Measurements from ENCODE around the gene FAM120AOS. TPM values are rescaled to one million over a fixed set of nuclear protein-coding genes. Genes with fewer than 3 reads are reported as not detected.

Gene FAM120AOS
- total RNA-seq, 1 experiment from 2014 or later: 27.8 TPM

- Histone ChIP-seq H3K27ac (peak overlapping the region; percentile 66), H3K79me2 (ENCODE audit: low read depth) (peaks cover 88% of the 10 kb centered on the region), H3K9me3 (ENCODE audit: insufficient read depth, low read depth) (no peaks in the 10 kb centered on the region), H4K20me1 (ENCODE audit: insufficient read depth) (no peaks in the 10 kb centered on the region), H3K9me2 (ENCODE audit: insufficient read depth) (no peaks in the 10 kb centered on the region), H3K4me1 (replicated peaks; ENCODE audit: insufficient read depth) (peaks cover 22% of the 10 kb centered on the region), H3K27me3 (ENCODE audit: insufficient read depth, low read depth) (no peaks in the 10 kb centered on the region), H3K4me3 (no peak overlapping the region), H2AFZ (no peak overlapping the region), H3F3A (ENCODE audit: insufficient read depth, low read depth) (peaks cover 26% of the 10 kb centered on the region), H3K4me2 (no peak overlapping the region), H3K36me3 (ENCODE audit: low read depth) (peaks cover 40% of the 10 kb centered on the region)
- peak in 1 of 2 experiments; percentile 84 for DNase-seq
- BruUV-seq (replicated peaks): no TSS peak
- intact Hi-C loops (cut with micrococcal nuclease; ENCODE audit: unreplicated experiment): no loop called here
- ChIA-PET POLR2A (ENCODE audit: unreplicated experiment) (no interaction called here), CTCF (no interaction called here)
- no peak for TF ChIP-seq EZH2 (IDR thresholded peaks at IDR 0.05; ENCODE audit: low read depth)
- no peak for TF ChIP-seq CTCF (conservative IDR thresholded peaks at IDR 0.05)
These were observed 20.0 kb upstream of the FAM120AOS start for GRCh38 chr9:93473411-93473810.

GRCh38 chr9:93471124-93471523 is 17.7 kb upstream of the FAM120AOS start:
- DNase-seq: no peak
- no peaks in the 10 kb centered on the region for H3K9me2 ChIP-seq (ENCODE audit: insufficient read depth)
- H3K4me2 ChIP-seq: no peak overlapping the region
- CTCF ChIA-PET: no interaction called here
- peaks cover 96% of the 10 kb centered on the region for H3K79me2 ChIP-seq (ENCODE audit: low read depth)
- H3K36me3 ChIP-seq (ENCODE audit: low read depth): peaks cover 38% of the 10 kb centered on the region
- TF ChIP-seq CTCF (conservative IDR thresholded peaks at IDR 0.05): no peak
- no peak for TF ChIP-seq EZH2 (IDR thresholded peaks at IDR 0.05; ENCODE audit: low read depth)
- peaks cover 5% of the 10 kb centered on the region; the same call in 1 of the 2 replicates for H4K20me1 ChIP-seq (ENCODE audit: insufficient read depth)
- no TSS peak for BruUV-seq (replicated peaks)
- peaks cover 26% of the 10 kb centered on the region for H3F3A ChIP-seq (ENCODE audit: insufficient read depth, low read depth)
- POLR2A ChIA-PET (ENCODE audit: unreplicated experiment): no interaction called here
- H3K9me3 ChIP-seq (ENCODE audit: insufficient read depth, low read depth): no peaks in the 10 kb centered on the region
- no peak overlapping the region for H3K4me3 ChIP-seq
- no peak overlapping the region for H3K27ac ChIP-seq
- intact Hi-C loops (cut with micrococcal nuclease; ENCODE audit: unreplicated experiment): no loop called here
- H2AFZ ChIP-seq: no peak overlapping the region
- no peaks in the 10 kb centered on the region for H3K27me3 ChIP-seq (ENCODE audit: insufficient read depth, low read depth)
- peaks cover 35% of the 10 kb centered on the region for H3K4me1 ChIP-seq (replicated peaks; ENCODE audit: insufficient read depth)

GRCh38 chr9:93470391-93470790 is 17.0 kb upstream of the FAM120AOS start:
- intact Hi-C loops (cut with micrococcal nuclease; ENCODE audit: unreplicated experiment): no loop called here
- Histone ChIP-seq H3K4me2 (no peak overlapping the region), H3K79me2 (ENCODE audit: low read depth) (peaks cover 96% of the 10 kb centered on the region), H3K27me3 (ENCODE audit: insufficient read depth, low read depth) (no peaks in the 10 kb centered on the region), H4K20me1 (ENCODE audit: insufficient read depth) (peaks cover 5% of the 10 kb centered on the region; the same call in 1 of the 2 replicates), H3F3A (ENCODE audit: insufficient read depth, low read depth) (peaks cover 26% of the 10 kb centered on the region), H3K4me3 (no peak overlapping the region), H3K9me2 (ENCODE audit: insufficient read depth) (no peaks in the 10 kb centered on the region), H3K27ac (no peak overlapping the region), H3K9me3 (ENCODE audit: insufficient read depth, low read depth) (no peaks in the 10 kb centered on the region), H3K36me3 (ENCODE audit: low read depth) (peaks cover 30% of the 10 kb centered on the region), H3K4me1 (replicated peaks; ENCODE audit: insufficient read depth) (peaks cover 35% of the 10 kb centered on the region), H2AFZ (no peak overlapping the region)
- TF ChIP-seq CTCF (conservative IDR thresholded peaks at IDR 0.05): no peak
- no peak for DNase-seq
- BruUV-seq (replicated peaks): no TSS peak
- ChIA-PET POLR2A (ENCODE audit: unreplicated experiment) (no interaction called here), CTCF (no interaction called here)
